ENCODE data around the gene PIM2.

The PIM2 gene

DNA sequence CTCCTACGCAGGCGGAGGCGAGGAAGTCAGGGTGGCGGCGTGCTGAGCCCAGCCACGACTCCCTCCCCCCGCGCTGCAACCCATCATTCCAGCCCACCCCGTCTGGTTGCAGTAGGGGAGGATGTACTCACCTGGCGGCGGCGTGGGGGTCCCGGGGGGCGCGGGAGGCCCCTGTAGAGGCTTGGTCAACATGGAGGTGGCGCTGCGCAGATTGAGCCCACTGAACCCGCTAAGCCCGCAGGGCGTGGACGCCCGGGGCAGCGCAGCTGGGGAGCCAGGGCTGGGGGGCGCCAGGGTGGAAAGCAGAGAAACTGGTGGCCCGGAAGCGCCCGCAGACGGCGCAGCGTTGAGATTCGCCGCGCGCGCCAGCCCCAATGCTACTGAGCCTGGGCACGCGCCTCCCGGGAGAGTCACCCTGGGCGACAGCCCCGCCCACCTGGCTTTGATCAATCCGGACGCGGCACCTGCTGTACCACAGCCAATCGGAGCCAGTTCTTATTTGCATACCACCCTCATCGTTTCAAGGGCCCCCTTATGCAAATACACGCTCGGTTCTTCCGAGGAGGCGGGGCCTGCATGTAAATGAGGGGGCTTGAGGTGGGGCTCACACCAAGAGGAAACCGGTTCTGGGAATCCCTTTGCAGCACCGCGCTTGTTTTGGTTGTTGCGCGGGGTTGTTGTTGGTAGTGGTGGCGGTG is at the start of gene PIM2:
Gene PIM2, minus strand, starts transcription at position 382 of the 698 bp plus-strand sequence. Its CDS starts 190 bp downstream, at position 192.
- peak; percentile 88 for DNase-seq (ENCODE audit: low spot score)

DNA sequence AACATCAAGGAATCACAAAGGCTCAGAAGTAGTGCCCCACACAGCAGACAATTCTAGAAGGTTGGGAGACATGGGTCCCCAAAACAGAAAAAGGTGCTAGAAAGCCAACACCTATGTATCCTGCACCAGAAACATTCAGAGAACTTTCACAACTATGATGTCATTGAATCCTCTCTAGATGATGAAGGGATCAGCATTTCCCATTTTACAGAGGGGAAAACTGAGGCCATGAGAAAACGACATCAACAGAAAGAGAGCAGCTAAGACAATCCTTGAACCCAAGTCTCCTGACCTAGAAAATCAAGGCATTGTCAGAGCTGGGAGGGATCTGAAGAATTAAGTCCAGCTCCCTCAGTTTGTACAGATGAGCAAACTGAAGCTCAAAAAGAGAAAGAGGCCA is 49.6 kb upstream of the PIM2 start:
- DNase-seq (ENCODE audit: low spot score), result no peak

DNA sequence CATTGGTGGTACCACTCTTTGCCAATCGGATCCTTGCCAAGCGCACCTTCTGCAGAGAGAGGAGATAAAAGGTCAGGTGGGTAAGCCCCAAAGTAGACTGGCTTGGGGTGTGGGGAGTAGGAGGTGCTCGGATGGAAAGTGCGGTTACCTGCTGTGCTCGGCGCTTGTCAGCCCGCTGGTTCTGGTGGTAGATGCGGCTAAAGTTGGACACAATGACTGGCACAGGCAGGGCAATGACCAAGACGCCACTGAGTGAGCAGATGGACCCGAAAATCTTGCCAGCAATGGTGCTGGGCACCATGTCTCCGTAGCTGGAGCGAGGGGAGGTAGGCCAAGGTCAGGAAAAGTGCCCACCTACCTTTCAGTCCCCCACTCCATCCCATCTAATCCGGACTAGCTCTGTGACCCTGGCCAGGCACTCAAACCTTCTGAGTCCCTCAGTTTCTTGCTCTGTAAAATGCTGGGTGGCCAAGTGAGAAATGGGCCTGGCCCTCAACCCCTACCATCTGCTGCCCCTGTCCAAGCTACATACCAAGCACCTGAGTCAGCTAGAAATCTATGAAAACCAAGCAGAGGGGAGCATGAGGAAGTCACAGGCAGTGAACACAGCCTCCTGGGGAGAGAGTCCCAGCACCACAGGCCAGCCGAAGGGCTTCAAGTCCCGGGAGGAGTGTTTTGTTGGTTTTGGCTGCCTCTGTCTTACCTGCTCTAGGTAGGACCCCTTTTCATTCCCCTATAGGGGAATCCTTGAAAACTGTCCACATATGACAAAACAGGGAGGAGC is 48.2 kb upstream of the PIM2 start:
- DNase-seq (ENCODE audit: low spot score), result no peak

DNA sequence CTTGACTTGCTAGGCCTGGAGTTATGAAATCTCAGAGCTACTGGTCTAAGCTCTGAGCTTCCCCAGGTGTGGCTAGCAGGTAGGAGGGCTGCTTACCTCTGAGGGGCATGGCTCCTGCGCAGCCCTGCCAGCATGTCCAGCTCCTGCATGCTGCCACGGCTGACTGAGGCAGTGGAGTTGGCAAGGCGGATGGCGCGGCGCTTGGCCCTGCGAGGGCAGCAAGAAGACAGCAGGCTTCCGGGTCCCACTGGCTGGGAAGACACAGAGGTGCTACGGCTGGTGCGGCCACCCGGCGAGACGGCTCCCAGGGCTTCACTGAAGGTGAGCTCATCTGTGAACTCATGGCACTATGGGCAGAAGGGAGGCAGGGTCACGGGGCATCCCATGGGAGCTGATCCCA is 47.1 kb upstream of the PIM2 start:
- no peak for DNase-seq (ENCODE audit: low spot score)

DNA sequence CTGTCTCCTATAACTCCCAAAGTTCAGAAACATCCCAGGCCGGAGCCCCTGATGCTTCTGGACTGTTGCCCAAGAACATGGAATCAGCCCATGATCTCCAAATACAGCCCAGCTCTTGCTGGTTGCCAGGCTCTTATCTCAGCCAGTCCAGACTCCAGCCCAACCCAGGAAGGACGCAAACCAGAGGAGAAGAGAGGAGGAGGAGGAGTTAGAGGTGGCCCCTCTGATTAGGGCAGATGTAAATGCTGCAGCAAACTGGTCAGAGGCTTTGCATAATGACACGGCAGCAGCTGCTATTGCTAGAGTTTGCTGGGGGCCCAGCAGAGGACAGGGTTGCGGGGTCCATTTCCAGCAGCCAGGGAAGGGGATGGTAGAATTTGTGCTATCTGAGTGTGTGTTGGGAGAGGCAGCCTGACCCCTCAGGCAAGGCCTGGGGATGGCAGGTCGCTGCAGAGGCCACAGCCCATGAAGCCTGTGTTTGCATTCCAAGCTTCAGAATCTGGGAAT is 42.8 kb upstream of the PIM2 start:
- no peak for DNase-seq (ENCODE audit: low spot score)

DNA sequence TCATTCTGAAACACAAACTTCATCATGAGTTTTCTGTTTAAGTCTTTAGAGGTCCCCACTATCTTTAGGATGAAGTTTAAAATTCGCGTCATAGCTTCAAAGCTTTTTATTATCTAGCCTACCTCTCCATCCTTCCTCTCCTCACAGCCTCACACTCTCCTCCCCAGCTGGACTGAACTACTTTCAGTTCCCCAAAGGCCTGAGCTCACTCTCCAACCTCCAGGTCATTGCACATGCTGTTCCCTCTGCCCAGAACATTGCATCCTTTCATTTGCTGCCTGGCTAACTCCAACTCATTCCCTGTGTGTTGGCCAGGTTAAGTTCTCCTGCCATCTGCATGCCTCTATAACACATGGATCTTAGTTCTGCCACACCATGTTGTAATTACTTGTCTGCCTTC is 41.5 kb upstream of the PIM2 start:
- DNase-seq (ENCODE audit: low spot score), result no peak

DNA sequence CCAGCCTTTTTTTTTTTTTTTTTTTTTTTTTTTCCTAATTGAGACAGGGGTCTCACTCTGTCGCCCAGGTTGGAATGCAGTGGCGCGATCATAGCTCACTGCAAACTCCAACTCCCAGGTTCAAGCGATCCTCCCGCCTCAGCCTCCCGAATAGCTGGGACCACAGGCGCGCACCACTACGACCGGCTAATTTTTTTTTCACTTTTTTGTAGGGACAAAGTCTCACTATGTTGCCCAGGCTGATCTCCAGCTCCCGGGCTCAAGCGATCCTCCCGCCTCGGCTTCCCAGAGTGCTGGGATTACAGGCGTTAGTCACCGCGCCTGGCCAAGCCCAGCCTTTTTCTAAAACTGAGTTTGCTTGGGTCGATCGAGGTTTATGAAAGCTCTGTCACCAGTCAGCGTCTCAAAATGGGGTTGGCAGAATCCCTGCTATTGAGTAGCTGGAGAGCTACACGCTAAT is 39.8 kb upstream of the PIM2 start:
- peak; percentile 37 for DNase-seq (ENCODE audit: low spot score)

DNA sequence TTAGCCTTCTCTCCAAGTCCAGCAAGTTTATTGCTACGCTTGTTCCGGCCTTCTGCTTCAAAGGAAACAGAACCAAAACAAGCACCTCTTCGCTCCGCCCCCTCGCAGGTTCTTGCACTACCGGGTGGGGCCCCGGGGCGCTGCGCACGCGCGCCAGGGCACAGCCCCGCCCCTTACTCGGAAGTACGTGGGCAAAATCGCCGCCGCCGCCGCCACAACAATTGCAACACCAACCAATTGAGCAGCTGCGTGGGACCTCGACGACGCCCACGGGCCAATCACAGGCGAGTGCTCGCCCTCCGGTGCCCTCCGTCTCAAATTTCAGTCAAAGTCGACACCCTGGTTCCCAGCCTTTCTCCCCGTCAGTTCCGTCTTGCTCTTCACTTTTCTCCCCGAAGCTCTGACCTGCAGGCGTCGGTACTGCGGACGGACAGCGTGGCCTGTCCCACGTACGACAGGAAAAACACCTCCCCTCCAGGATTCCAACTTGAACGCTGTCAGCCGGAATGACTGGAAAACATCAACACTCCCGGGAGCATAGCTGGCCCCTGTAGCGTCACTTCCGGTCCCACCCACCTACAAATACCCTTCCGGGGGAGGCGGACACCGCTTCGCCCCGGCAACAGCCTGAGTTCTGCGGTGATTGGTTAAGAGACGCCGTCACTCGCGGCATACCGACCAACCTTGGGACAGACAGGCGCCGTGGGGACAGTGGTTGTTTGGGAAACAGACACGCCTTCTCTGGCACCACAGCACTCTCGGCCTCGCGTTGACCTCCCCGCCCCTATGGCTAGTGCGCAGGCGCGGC is 39.2 kb upstream of the PIM2 start:
- DNase-seq (ENCODE audit: low spot score), result peak; percentile 90

DNA sequence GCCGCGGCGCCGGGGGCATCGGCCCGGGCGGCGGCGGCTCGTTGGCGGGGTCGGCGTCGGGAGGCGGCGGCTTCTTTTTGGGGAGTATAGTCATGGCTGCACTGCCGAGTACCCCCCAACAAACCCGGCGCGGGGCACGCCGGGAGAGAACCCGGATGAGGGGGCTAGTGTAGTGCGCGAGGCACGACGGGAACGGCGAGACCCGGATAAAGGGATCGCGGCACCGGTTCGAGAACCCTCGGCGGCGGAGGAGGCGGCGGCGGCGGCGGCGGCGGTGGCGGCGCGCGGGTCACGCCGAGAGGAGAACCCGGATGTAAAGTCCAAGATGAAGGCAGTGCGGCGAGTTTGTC is 38.6 kb upstream of the PIM2 start, which contains the start of gene OTUD5:
Gene OTUD5, minus strand, starts transcription at position 131 of the 350 bp plus-strand sequence. Its CDS starts 37 bp downstream, at position 94.
- no peak for DNase-seq (ENCODE audit: low spot score)

DNA sequence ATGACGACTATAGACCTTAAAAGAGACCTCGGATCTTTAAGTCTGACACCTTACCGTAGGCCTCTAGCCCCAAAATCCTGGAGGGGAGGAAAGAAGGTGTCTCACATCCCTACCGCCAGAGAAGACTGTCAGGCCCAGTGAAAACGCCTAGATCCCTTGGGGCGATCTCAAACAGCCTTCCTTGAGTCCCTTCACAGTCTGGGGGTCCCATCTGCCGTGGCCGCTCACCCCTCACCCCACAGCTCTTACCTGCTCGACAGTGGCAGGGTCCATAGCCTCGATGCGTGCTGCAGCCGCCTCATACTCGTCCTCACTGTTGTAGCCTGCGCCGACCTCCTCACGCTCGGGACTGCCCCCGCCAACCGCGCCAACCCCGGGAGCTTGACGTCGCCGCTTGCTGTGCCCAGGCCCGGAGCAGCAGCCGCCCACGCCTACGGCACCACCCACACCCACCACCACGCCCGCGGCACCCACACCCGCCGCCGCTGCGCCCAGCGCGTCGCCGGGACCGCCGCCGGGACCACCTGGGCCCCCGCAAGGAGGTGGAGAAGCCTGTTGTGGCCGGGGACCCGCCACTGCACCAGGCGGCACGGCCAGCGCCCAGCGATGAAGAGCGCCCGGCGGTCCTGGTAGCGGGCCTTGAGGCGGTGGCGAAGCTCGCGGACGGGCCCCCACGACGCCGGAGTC is 38.0 kb upstream of the PIM2 start:
- no peak for DNase-seq (ENCODE audit: low spot score)

DNA sequence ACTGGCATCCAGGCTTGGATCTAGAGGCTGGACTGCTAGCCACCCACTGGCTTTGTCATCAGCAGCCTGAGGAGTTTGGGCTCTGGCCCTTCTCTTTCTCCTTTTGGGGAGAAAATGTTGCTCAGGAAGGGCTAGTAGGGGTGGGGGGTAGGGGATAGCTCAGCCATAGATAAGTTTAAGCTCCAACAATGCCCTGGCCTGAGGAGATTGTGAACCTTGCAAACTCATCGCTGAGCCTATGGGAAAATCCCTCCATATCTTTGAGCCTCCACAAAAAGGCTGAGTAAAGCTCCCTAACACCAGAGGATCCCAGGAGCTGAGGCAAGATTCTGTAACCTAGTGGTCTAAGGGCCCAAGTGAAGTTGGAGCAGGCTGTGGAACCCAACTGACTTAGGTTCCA is 29.8 kb upstream of the PIM2 start:
- no peak for DNase-seq (ENCODE audit: low spot score)

DNA sequence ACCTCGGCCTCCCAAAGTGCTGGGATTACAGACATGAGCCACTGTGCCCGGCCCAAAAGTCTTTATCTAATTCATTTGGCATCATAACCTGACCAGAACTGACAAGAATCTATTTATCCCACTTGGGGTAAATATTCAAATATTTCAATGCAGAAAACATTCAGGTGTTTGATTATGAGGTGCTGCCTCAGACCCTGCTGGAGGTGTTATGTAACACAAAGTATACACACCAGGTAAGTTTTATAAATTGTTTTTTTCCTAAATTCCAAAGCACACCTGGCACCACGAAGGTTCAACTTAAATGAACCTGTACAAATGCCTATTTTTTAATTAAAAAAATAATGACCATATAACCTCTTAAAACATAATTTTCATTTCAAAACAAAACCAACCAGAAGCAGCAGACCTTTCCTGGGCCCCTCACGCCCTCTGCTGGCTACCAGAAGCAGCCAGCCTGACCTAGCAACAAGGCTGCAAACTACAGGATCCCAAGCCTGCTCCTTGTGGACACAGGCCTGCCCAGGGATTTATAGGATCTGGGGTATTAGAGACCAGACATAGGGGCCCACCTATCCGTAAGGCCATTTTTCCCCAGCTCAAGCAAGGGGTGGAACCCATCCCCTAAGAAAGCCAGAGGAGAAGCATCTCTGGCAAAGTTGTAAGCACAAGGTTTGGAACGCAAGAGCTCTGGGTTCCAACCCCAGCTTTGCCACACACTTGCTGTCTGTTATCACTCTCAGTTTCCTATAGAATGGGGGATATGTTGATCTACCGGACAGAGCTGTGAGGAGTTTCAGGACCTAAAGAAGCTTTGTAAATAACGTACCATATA is 26.9 kb upstream of the PIM2 start:
- DNase-seq (ENCODE audit: low spot score), result peak; percentile 11

DNA sequence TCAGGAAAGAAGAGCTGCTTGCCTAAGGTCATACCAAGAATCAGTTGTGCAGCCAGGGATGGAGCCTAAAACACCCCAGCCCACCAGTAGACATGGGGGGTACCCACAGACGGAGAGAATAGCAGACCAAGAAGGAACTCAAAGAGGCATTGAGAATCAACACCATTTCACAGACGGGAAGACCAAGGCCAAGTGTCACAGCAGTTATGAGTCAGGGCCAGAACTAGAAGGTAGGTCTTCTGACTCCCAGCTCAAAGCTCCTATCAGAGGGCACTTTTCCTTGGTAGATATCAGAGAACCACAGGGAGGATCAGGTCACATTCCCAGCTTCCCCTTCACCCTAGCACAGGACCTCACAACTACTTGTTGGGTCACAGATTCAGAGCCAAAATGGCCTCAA is 24.1 kb upstream of the PIM2 start:
- DNase-seq (ENCODE audit: low spot score), result no peak

DNA sequence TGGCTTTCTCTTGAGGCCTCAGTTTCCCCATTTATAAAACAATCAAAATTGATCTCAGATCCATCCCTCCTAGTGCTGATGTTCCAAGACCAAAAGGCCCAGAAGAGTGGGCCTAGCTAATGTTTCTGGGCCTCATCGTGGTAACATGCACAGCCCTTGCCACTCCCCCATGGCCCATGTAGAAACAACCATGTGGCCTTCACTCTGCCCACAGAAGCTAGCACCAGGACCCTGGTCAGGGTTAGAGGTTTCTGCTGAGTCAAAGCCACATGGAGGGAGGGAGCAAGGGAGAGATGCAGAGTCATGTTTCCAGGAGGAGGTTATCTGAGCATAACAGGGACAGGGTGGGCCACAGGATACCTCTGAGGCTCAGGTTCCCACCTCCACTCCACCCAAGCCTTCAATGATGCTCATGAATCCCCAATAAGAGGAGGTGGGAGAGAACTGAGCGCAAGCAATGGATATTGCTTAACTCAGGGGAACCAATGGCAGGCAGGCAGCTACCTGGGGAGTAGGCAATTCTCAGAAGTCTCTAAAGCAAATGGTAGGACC is 21.7 kb upstream of the PIM2 start:
- DNase-seq (ENCODE audit: low spot score), result no peak

DNA sequence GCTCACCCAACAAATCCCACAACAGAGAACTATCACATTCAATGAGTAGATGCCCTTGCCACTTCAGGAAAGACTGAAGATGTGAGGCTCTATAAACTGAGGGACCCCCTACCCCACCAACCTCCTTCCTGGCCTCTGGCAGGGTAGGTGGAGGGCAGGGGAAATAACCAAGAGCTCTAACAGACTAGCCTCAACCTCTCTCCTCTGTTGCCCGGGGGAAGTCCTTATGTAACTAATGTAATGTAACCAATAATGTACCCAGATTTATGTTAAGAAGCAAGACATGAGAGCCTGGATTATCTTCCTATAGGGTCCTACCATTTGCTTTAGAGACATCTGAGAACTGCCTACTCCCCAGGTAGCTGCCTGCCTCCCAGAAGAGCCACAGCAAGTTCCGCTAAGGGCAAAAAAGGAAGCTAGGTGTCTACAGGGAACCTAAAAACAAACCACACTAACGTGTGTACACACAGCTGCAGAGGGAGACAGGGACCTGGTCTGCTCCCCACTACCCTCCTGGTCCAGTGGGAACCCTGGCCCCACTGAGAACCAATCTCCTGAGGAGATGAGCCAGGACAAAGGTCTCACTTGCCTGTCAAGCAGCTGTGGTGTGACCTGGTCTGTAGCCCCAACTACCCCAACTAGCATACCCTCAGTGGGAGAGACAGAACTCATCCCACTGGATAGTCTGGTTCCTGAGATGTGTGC is 20.9 kb upstream of the PIM2 start:
- DNase-seq (ENCODE audit: low spot score), result no peak

DNA sequence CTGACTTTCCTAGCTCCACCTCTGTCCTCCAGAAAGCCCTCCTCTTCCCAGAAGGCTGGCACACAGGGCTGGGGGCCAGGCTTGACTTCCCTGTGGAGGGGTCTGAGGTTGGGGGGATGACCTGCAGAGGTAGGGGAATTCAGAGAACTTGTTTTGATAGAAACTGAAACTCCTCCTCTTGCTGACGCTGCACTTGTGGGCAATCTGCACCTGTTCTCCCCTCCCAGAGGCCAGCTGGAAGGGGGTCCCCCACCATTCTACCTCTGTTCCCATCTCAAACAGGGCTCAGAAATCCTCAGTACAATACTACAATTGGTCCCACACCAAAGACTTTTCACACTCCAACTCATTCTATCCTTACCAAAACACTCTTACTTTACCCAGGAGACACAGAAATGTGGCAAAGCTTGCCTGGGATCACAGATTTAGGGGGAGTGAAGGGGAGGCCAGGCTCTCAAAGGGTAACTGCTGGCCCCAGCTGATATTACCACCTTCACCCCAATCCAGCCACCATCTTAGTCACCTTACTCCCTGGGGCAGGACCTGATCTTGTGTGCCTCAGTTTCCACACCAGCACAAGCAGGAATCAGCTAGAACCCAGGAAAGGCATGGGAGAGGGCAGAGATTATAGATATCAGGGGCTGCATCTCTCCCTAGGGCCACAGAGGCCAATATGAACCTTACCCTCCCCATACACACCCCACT is 20.0 kb upstream of the PIM2 start:
- DNase-seq (ENCODE audit: low spot score), result no peak

DNA sequence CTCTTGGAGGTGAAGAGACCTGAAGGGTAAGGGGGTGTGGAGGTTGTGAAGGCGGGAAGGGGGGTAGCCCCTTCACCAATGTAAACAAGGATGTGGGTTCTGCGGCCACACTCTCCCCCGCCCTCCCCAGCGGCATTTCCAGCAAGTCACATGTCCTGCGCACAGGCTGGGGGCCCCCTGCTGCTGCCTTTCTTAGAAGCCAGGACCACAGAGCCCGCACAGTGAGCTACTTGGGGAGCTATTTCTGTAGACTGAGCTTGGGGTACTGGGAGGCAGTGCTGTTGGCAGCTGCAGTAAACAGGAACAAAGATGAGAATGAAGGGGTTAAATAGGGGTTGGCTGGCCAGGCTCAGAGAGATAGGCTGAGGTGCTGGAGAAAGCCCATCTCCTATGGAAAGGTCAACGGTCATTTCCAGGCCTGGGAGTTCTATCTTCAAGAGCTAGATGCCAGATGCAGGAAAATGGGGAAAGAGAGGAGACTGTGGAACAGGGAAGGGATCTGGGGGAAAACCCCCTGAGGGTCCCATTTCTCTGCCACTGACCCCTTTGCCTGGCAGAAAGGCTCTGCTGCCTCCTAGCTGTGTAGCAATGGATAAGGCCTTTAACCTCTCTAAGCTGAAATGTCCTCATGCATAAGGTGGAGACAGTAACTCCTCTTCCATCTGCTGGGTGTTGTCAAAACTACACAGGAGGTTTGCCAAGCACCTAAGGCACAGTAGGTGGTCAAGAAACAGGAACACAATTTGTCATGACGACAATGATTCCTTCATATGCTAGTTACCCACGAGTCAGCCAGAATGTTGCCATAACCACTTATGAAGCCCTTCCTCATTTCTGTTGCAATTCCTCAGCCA is 18.5 kb upstream of the PIM2 start:
- no peak for DNase-seq (ENCODE audit: low spot score)

DNA sequence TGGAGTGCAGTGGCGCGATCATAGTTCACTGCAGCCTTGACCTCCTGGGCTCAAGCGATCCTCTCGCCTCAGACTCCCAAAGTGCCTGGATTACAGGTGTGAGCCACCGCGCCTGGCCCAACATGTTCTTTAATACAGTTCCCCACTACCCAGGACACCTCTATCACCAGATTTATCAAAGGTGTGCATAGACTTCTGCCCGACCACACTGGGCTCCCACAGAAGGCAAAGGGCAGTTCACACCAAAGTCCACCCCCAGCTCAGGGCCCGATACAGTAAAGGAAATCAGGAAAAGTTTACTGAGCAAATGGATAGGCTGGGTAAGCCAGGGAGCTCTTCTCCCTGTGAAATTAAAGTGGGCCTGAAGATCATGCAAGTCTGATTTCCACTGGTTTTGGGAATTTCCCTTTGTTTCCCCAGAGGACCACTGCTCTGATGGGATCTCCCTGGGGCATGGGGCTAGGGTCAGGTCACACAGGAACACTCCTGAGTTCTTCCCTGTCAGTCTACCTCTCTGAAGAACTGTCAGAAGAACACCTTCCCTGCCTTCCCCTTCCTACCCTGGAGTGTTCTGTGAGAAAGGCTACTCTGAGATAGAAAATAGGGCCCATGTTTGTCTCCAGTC is 17.7 kb upstream of the PIM2 start:
- no peak for DNase-seq (ENCODE audit: low spot score)

Data from LoVo (cell line).